AG20443 (cell line): ENCODE measurements around the gene S100A9.
A peak's percentile ranks its signal among the peaks of the same experiment; 100 is the strongest.
"Not testable (repeated sequence)": the region's sequence is repeated elsewhere in the genome, so short reads cannot be mapped to it uniquely, and the experiment has no call there.

Experiments used
- DNase-seq: peaks from one replicate; pipeline ENCODE4 v3.0.0; 2012; ENCODE audit warnings: low spot score, mixed read lengths

Gene S100A9

DNA sequence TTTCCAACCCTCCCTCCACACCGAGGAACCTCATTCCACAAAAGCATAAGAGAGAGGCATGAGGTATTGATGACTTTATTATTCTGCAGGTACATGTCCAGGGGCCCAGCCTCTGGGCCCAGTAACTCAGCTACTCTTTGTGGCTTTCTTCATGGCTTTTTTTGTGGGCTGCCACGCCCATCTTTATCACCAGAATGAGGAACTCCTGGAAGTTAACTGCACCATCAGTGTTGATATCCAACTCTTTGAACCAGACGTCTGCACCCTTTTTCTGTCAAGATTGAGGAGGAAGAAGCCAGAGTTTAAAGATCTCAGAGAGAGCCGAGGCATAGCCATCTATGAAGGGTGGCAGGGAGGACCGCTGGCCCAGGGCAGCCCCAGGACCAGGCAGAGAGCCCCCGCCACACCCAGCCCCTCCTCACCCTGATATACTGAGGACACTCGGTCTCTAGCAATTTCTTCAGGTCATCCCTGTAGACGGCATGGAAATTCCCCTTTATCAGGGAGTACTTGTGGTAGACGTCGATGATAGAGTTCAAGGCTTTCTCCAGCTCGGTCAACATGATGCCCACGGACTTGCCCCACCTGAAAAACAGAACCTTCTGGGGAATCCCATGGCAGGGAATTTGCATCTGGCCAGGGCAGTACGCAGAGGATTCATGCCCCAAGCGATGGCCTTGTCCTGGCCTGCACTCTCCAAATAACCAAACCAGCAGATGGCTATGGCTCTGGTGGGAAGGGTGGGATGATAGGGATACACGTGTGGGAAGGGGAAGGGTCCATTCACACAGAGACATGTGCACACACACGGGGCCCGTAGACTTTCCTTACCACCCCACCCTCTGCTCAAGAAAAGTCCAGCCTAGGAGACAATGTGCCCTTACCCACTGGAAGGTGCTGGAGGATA lies 32.6 kb downstream of the S100A9 start:
- no peak for DNase-seq

- DNase-seq = no peak
Measured at GRCh38 chr1:153390938-153391710, 33.5 kb downstream of the S100A9 start, which contains the start of gene S100A8. TSS of gene S100A8 (minus strand) at chr1:153391073. CDS start at chr1:153390535, 538 bp downstream.

DNA sequence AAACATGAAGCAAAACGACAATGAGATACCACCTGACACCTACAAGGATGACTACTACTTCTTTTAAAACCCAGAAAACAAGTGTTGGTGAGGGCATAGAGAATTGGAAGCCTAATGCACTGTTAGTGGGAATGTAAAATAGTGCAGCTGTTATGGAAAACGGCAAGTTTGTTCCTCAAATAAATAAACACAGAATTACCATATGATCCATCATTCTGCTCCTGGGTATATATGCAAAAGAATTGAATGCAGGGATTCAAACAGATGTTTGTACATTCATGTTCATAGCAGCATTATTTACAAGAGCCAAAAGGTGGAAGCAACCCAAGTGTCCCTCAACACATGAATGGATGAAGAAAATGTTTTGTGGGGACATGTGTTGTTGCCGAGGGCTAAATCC lies 34.6 kb downstream of the S100A9 start:
- no peak for DNase-seq

- no peak for DNase-seq
Measured at GRCh38 chr1:153392822-153393221, 35.2 kb downstream of the S100A9 start.

DNA sequence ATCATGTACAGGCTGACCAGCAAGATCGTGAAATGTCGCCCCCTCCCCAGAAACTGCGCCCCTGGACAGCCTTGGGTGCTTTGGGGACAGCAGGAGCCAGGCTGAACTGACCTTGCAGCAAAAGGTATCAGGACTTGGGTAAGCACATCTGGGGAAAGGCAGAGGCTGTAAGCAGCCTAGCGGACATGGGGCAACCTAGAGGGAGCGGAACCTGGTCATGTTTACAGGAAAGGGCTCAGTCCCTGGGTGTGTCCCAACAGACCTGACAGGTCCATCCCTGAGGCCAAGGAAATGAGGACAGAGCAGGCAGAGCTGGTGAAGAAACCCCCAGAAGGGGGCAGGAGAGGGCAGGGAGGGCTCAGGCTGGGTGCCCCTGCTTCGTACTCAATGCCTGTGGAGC lies 36.3 kb downstream of the S100A9 start:
- DNase-seq = no peak

DNA sequence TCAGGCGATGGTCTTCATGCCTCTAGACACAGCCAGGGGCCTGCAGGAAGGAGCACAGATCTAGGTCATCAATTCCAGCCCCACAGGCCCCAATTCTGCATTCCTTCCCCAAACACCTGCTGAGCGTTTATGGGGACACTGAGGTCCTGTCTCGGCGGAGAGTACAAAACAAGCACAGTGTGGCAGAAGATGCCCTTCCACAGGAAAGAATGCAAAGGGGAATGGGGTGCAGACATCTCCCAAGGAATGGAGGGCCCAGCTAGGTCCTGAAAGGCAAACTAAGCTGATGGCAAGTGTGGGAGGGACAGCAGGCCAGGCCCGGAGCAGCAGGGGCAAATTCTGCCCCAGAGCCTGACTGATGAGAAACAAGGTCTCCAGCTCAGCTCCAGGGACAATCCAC lies 36.7 kb downstream of the S100A9 start:
- DNase-seq = no peak

GRCh38 chr1:153395136-153395685 lies 37.6 kb downstream of the S100A9 start:
- DNase-seq = no peak

GRCh38 chr1:153395776-153396175 lies 38.1 kb downstream of the S100A9 start:
- DNase-seq = no peak

DNA sequence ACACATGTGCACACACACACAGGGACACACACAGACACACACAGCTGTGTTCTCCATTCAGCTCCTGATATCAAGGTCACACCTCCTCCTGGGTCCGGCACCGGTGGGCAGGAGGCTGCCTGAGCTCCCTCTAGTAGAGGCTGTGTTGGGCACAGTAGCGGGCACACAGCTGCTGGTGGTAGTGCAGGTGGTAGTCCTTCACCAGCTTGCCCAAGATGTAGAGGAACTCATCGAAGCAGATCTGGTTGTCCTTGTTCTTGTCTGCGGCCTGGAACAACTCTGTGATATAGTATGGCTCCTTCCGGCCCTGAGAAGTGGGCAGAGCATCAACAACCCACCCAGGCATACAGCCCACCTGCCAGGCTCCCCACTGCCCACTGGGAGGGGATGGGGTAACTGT lies 38.8 kb downstream of the S100A9 start:
- no peak for DNase-seq

GRCh38 chr1:153397051-153397923 lies 39.6 kb downstream of the S100A9 start:
- no peak for DNase-seq

- no peak for DNase-seq
Measured at GRCh38 chr1:153397924-153398651, 40.4 kb downstream of the S100A9 start.

GRCh38 chr1:153399401-153400055 lies 41.9 kb downstream of the S100A9 start:
- peak; percentile 3 for DNase-seq

GRCh38 chr1:153400244-153400643 lies 42.6 kb downstream of the S100A9 start:
- DNase-seq = peak; percentile 12

GRCh38 chr1:153401461-153401860 lies 43.8 kb downstream of the S100A9 start:
- peak; percentile 5 for DNase-seq

DNA sequence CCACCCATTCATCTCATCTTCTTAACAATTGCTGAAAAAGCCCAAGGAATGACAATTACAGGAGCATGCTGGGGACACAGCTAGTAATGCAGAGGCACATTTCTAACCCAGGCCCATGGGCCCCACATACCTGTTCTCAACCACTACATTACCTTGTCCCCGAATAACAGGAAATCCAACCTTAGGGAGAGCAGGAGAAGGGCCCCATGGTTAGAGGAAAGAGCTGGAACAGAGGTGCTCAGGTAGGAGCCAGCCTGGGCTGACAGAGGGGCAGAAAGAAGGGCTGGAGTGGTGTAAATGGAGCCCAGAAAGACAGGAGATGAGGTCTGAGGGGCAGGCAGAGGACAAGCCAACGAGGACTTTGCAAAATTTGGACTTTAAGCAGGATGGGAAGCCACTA lies 44.6 kb downstream of the S100A9 start:
- peak; percentile 4 for DNase-seq

DNA sequence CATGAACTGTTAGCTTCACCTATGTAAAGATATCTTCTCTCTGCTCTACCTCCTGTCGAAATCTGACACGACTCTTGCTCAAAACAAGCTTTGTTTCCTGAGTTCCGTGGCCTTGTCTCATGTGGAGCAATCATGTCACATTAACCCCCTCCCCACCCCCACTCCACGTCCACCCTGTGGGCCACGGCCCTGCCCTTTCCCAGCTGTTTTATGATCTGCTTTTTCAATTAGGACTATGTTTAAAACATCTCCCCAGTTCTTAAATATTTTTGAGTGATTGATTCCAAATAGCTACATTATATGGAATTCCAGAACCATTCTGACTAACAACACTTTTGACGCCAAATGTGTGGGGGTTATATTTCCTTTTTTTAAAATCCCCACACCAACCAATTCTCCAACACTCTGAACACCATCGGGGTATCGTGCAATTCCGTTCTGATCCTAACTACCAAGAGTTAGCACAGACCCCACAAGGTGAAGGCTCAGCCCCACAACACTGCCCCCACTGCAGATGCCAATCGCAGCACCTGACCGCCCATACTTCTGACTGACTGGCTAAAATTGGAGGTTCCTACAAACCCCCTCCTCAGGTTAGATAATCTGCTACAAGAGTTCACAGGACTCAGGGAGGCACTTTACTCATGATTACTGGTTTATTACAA lies 45.9 kb downstream of the S100A9 start:
- no peak for DNase-seq

DNA sequence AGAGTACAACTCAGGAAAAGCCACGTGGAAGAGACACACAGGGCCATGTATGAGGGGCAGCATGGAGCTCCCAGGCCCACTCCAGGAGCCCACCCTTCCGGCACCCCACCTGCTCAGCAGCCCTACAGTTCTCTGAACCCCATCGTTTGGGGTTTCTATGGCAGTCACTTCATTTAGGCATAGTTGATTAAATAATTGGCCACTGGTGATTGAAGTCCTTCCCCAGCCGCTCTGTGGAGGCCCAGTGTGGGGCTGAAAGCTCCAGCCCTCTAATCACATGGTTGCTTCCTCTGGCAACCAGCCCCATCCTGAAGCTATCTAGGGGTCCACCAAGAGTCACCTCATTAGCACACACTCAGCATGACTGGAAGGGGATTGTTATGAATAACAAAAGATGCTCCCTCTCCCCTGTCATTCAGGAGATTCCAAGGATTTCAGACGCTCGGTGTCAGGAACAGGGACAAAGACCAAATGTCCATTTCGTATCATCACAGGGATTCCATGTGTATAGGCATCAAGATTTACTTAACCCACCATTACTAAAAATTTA lies 46.5 kb downstream of the S100A9 start:
- DNase-seq = no peak

GRCh38 chr1:153404768-153405167 lies 47.1 kb downstream of the S100A9 start:
- no peak for DNase-seq

- DNase-seq = not testable (repeated sequence)
Measured at GRCh38 chr1:153405825-153406599, 48.4 kb downstream of the S100A9 start.
